ENCODE data around the gene MPC1. TPM values are rescaled to one million over a fixed set of nuclear protein-coding genes. Genes with fewer than 3 reads are reported as not detected.

MPC1 gene
- total RNA-seq, 1 experiment from 2014 or later, result 37.0 TPM

- peak; percentile 12 for DNase-seq (ENCODE audit: low spot score)
- in situ Hi-C loops (cut with HindIII; ENCODE audit: low sequenced_read_pairs), result no loop called here
Observed at GRCh38 chr6:166331503-166332415, 51.0 kb downstream of the MPC1 start.

- in situ Hi-C loops (cut with HindIII; ENCODE audit: low sequenced_read_pairs), result no loop called here
- peak; percentile 19 for DNase-seq (ENCODE audit: low spot score)
Observed at GRCh38 chr6:166330612-166331011, 52.1 kb downstream of the MPC1 start.

GRCh38 chr6:166325383-166326042 is 57.2 kb downstream of the MPC1 start:
- in situ Hi-C loops (cut with HindIII; ENCODE audit: low sequenced_read_pairs), result no loop called here

GRCh38 chr6:166323395-166323794 is 59.3 kb downstream of the MPC1 start:
- no peak for DNase-seq (ENCODE audit: low spot score)
- in situ Hi-C loops (cut with HindIII; ENCODE audit: low sequenced_read_pairs), result no loop called here

More at GRCh38 chr6:166325383-166326042, 57.2 kb downstream of the MPC1 start:
- DNase-seq (ENCODE audit: low spot score), result no peak

GRCh38 chr6:166318649-166319600 is 63.8 kb downstream of the MPC1 start:
- in situ Hi-C loops (cut with HindIII; ENCODE audit: low sequenced_read_pairs), result no loop called here
- DNase-seq (ENCODE audit: low spot score), result no peak

GRCh38 chr6:166318227-166318626 is 64.5 kb downstream of the MPC1 start:
- no peak for DNase-seq (ENCODE audit: low spot score)
- in situ Hi-C loops (cut with HindIII; ENCODE audit: low sequenced_read_pairs), result no loop called here

GRCh38 chr6:166317261-166318212 is 65.2 kb downstream of the MPC1 start:
- in situ Hi-C loops (cut with HindIII; ENCODE audit: low sequenced_read_pairs), result no loop called here
- no peak for DNase-seq (ENCODE audit: low spot score)

GRCh38 chr6:166315436-166315835 is 67.3 kb downstream of the MPC1 start:
- DNase-seq (ENCODE audit: low spot score), result no peak
- in situ Hi-C loops (cut with HindIII; ENCODE audit: low sequenced_read_pairs), result no loop called here

Other genes with a start within 250 kb of the MPC1 start
- gene TBXT, start 215.1 kb downstream of the MPC1 start, total RNA-seq (2014; rRNA removed; shearing (Covaris generic)), result 2.2 TPM in 1 of 2 replicates, not detected in the other
- not detected in 2 replicates for gene PRR18, start 74.5 kb downstream of the MPC1 start, total RNA-seq (2014; rRNA removed; shearing (Covaris generic))
- 28.1 and 32.6 TPM in 2 replicates for gene SFT2D1, start 40.4 kb downstream of the MPC1 start, total RNA-seq (2014; rRNA removed; shearing (Covaris generic))
- 4.1 and 8.0 TPM in 2 replicates for gene RAMACL, start 203.7 kb upstream of the MPC1 start, total RNA-seq (2014; rRNA removed; shearing (Covaris generic))
- gene RPS6KA2, start 244.3 kb upstream of the MPC1 start, total RNA-seq (2014; rRNA removed; shearing (Covaris generic)), result 3.8 and 14.7 TPM in 2 replicates